Germinal center (tissue), 1 donor: ENCODE measurements around the gene CHST11.

ENCODE experiments used
- DNase-seq: peaks from one replicate; pipeline ENCODE4 v3.0.0; 2012; ENCODE audit warnings: mixed read lengths, low spot score

The CHST11 gene

DNA sequence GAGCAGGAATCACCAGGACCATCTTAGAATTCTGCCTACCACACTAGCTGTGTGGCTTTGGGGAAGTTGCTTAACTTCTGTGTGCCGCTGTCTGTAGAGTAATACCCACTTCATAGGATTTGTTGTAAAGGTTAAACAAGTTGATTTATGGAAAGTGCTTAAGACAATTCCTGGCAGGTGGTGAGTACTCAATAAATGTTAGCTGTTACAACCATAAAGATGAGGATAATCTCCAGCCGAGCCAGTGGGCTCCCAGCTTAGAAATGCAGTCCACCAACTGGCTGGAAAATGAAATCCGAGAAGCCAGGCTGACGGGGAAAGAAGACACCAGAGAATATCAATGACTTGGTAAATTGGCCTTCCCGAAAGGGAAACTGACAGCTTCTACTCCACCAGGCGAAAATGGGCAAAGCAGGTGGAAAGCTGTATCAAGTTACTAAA, 173.5 kb downstream of the CHST11 start:
- DNase-seq, result no peak

DNA sequence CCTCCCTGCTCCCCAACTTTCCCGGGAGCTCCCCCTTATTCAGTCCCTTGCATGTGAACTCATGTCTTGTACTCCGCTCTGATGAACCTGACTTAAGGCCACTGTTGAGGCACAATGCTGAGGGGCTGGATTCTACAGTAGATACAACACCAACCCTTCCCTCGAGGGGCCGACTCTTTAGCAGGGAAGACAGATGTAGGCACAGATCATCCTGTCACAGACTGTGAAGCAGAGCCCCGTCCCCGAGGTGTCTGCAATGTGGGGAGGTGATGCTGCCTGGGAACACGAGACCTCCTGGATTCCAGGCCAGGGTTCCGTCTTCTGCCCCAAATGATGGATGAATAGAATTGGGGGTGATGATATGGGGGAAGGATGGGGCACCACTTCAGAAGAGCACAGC, 175.1 kb downstream of the CHST11 start:
- no peak for DNase-seq

DNA sequence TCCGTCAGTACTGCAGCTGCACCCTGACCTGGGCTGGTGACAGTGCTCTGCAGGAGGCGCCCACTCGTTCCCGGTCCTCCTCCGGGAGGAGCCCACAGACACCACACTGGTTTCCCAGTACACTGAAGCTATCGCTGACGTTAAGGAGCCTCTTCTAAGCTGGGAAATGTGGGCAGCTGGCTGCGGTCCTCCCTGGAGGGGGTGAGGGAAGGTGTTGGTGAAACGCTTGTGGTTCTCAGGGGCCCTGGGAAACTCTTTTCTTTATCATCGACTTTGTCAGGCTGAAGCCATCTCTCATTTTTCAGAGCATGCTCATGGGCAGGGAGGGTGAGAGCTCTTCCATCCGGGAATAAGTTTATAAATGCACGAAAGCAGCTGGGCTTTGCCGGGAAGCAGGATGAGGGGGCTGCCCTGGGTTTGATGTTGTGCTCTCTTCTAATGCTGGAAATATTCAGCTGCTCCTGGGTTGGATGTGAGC, 176.0 kb downstream of the CHST11 start:
- no peak for DNase-seq

DNA sequence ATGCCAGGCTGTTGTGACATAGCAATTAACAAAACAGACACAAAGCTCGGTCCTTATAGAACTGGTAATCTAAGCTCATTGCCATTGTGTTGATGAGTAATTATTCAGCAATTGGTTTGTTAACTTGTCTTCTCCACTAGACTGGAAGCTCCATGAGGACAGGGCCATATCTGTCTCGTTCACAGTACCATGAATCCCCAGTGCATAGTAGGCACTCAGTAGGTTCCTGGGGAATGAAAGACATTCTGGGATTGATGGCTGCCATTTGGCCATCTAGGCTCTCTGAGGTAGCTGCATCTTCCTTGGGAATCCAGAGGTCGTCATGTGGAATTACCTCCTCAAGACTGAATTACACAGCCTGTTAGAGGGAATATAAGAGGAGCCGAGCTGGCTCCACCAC, 177.3 kb downstream of the CHST11 start:
- no peak for DNase-seq

DNA sequence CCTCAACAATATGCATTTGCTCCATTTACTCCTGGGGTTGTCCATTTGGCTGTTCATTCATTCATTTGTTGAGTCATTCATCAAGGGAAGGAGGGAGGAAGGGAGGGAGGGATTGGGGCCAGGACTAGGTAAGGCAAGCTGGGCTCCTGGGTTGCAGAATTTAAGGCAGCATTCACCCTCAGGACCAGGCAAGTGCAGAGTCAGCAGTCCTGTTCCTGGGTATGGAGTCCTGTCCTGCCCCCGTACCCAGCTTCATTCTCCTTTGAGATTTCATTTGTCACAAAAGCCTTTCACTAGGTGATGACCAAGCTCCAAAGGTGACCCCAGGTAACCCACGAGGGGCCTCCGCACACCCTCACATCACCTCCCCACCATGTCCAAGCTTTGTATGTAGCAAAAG, 178.1 kb downstream of the CHST11 start:
- DNase-seq, result no peak

DNA sequence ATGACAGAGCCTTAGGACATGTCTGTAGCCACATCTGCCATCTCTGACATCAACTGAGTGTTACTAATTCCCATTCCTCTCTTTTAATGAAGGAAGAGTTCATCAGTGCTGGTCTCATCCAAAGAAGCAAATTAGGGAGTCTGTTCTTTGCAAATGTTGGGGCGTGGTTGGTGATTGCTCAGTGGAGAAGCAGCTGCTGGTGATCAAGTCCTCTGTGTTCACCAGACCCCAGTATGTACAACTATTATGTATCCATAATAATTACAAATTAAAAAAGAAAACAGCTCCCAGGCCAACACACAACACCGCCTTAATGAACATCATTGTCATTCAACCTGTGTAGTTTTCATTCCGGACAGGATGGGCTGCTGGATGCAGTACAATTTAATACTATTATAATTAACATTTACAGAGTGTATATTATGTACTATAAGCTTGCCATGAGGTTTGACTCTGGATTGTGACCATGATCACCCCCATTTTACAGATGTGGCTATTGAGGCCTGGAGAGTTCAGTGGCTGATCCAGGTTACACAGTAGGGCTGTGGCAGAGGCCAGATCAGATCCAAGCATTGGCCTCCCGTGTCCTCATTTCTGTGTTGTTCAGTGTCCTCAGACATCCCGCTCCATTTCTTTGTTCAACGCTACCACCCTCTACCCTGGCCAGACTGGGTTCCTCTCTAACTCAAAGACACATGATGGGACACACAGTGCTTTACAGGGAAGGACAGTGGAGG, 179.0 kb downstream of the CHST11 start:
- no peak for DNase-seq

DNA sequence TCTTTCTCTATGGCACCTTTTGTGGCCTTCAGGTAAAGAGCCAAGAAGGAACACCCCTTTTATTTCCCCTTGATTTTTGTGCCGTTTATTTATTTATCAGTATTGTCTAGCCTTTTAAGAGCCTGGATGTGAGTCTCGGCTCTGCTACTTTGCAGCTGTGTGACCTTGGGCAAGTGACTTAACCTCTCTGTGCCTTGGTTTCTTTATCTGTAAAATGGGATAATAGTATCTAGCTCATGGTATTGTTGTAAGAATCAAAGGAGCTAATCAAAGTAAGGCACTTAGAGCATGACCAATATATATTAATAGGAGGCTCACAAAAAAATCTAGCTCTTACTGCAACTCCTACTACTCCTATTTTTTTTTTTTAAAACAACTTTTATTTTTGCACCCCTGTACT, 179.7 kb downstream of the CHST11 start:
- DNase-seq, result no peak

DNA sequence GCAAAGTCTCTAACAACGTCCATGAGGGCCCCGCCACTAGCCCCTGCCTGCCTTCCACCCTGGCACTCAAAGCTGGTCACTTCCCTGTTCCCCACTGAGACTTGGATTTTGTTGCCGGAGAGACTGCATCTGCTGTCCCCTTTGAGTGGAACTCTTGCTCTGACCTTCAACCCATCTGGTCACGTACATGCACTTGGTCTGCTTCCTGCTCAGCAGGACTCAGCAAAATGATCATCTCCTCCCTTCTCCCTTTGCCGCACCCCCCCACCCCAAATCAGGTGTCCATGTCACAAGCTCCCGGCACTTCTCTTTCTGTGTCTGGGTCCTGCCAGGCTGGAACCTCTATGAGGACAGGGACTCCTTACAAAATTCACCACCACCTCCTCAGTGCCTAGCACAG, 180.9 kb downstream of the CHST11 start:
- DNase-seq, result no peak

DNA sequence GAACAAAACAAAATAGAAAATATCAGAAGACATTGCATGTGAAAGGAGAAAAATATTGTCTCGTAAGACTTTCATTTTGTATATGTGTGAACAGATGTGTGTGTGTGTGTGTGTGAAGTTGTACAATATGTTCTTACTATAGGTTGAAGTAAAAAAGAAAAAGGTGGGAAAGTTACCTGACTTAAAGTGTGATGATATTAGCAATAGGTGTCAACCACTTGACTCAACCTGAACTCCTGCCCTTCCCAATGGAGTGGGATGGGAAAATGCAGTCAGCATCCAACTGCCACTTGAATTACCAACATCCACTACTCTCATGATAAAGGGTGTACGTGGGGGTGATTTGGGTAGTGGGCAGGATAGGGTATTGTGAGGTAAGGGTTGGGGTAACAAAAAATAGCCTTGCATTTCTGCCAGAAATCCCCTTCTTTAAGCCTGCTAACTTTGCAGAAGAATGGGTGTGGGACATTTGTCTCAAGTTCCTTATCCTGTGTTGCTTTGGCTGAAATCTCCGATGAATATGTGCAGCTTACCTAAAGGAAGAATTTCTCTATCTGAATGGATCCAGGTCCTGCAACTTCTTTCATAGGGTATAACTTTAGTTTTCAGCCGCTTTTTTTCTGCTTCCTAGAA, 181.6 kb downstream of the CHST11 start:
- no peak for DNase-seq

DNA sequence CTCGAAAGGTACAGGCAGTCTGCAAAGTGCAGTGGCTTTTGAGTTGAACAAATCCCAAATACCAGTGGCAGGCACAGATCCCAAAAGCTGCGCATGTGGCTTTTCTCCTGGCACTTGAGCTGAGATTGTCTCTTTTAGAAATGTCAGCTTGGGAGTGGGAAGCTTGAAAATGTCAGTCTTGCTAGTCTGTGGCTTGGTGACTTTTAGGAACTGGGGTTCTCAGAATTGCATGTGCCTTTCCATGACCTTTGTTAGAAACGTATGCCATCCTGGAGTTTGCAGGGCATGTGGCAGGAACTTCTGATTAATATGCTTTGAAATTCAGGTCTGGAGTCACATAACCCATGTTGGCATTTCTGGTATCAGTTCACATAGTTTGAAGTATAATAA, 182.1 kb downstream of the CHST11 start:
- no peak for DNase-seq

DNA sequence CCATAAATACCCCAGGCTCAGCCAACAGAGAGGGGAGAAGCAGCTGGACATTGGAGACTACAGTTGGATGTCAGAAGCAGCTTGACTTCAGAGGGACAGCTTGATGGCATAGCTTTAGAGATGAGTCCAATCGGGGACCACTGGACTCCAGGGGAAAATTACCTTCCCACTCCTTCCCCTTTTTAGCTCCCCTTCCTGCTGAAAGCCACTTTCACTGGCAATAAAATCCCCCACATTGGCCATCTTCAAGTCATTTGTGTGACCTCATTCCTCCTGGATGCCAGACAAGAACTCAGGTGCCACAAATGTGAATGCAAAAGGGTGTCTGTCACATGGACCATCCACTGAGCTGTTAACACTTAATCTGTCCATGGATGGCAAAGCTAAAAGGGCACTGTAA, 184.2 kb downstream of the CHST11 start:
- no peak for DNase-seq

DNA sequence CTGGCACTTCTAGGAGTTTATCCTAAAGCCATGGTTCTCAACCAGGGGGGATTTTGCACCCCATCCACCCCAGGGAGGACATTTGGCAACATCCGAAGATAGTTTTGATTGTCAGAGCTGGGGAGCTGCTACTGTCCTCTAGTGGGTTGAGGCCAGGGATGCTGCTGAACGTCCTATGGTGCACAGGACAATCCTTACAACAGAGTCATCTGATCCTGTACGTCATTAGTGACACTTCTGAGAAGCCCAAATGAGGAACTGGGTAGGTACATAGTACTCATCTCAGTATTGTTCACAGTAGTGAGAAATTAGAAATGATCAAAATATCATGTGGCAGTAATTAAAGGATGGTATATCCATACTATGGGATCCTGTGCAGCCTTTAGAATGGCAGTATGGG, 185.1 kb downstream of the CHST11 start:
- DNase-seq, result peak; percentile 66

DNA sequence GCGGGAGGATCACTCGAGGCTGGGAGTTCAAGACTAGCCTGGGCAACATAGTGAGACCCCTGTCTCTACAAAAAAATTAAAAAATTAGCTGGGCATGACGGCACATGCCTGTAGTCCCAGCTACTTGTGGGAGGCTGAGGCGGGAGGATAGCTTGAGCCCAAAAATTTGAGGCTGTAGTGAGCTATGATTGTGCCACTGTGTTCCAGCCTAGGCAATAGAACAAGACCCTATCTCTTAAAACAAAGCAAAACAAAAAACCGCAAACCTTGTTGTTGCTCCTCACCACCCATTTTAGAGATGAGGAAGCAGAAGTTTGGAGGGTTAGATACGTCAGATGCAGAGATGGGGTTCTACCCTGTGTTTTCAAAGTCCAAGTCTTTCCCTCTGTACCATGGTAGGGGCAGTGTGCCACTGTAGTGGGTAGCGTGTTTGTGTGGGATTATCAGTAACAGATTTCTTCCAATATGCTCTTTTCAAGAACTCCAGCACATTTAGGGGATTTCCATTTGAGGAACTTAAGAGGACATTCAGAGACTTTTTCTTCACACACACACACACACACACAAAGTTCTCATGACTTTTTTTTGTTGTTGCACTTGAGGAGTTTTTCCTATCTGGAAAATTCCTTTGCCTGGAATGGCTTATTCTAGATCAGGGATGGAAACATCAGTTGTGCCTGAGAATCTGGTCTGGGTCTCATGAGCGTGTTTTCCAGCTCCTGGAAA, 186.5 kb downstream of the CHST11 start:
- DNase-seq, result peak; percentile 57

DNA sequence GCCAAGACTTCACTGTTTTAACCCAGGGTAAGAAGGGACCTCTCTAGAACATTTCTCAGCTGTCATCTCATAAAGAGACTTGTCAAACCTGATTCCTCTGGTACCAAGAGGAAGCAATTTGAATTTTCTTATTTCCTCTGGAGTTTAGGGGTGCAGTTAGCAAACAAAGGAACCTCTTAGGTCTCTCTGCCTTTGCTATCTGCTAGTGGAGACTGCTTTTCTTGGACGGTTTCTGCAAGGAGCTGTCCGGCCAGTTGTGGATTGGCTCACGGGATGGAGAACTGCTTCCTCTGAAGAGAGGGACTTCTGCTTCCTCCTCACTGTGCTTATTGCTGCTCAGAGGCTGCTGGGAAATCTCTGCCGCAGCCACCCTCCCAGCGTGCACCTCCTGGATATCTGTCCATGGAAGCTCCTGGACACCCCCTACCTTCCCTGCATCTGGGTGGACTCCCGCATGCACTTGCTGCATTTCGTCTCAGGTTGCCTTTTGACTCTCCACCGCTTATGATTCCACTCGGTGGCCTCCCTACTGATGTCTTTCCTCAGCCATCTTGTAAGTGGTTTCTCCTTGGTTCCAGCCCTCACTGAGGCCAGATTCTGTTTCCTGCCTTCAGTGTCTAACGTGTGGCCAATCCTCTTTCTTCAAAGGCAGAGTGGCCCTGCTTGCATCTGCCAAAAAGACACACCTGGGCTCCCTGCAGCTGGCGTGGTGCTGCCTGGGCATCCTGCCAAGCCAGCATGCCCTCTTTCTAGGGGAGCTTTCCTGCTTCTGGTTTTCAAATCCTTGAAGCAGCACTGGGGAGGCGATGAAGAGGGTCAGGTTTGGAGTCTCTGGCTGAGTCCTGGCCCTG, 187.3 kb downstream of the CHST11 start:
- peak; percentile 33 for DNase-seq

DNA sequence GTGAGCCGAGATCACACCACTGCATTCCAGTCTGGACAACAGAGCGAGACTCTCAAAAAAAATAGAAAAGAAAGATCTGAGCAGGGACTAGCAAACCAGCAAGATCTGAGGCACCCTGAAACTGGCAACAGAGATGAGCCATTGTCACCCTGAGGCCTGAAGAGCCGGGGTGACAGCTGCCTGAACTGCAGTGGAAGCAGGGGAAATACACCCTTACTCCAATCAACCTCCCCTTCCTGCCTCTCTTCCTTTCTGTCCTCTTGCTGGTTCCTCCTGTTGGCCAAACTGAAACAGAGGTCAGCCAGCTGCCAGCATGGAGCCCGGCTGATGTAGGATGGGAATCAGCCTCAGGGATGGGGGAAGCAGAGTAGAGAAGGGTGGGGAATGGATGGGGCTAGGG, 192.0 kb downstream of the CHST11 start:
- DNase-seq, result no peak

DNA sequence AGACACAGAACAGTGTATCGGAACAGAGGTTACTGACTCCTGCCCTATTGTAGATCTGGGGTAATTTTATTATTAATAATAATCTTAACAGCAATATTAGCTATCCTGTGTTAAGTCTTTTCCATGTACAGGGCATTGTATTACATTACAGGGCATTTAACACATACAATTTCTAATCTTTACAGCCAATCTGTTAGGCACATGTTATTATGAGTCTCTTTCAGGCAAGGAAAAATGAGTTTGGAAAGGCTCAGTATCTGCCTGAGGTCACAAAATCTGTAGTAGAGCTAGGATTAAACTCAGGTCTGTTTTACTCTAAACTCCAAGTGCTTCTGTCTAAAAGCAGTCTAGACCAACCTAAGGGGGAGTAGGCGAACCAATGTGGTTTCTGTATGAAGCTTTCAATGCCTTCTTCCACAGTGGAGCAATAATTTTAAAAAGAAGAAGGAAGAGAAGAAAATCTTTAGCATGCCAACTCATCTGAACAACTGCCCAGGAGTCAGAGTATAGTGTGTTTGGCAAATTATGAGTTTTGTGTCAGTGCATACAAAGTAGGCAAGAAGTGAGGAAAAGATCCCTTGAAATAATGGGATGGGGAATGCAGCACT, 192.6 kb downstream of the CHST11 start:
- no peak for DNase-seq

DNA sequence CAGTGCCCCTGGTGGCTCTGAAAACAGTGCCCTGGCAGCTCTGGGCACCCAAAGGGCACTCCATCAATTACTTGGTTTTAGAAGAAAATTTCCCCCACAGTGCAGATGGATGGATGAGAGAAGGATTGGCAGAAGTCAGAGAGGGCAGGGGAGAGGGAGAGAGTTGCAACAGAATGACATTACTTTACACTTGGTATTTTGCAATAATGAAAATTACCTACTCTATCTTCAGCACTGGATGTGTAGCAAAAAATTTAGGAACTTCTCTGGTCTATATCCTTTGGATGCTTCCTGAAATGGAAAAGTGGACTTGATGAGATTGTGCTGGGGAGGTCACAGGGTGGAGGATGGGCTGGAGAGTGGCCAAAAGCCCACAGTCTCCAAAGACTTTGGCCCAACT, 193.2 kb downstream of the CHST11 start:
- DNase-seq, result no peak

DNA sequence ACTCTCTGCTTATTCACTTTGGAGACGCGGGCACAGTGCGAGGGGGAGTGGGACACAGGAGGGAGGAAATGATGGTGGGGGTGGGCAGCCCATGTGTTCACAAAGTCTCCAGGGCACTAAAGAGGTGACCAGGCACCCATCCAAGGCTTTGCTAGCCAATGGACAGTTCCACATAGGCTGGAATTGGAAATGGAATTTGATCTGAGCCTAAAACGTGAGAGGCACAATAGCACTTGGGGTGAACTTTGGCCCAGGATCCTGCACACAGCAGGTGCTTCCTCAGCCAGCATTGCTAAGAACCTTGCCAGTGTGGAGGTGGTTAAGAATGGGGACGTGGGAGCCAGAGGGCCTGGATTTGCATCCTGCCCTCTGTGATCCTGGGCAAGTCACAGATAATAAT, 193.8 kb downstream of the CHST11 start:
- DNase-seq, result no peak

DNA sequence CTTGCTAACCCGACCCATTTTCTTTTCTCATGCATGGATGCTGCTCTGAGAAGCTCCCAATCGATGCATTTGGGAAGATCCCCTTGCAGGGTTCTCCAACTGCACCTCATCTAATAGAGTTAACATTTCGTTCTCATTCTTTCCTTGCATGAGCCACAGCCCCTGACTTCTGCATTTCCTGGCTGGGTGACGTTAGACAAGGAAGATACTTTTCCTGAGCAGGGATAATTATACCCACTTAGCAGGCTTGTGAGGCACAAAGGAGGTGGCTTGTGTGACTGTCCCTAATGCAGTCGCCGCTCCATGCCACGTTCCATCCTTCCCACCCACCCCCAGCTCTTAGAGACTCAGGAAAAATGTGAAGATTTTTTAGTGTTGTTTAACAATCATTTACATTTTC, 195.1 kb downstream of the CHST11 start:
- DNase-seq, result no peak

DNA sequence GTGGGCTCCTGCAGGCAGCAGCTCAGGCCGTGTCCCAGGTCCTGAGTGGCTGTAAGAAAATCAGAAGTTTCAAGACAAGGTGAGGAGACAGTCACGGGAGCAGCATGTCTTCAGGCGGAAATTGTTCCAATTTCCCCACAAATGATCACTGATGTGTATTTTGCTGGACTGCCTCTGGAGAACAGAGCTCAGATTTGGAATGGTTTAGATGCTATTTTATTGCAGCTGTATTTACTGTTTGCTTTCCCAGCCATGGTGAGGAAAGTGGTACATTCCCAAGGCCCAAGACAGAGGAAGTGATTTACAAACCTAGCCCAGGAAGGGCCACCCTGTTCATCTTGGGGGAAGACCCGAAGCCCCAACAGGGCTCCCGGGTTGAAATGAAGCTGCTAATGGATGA, 195.6 kb downstream of the CHST11 start:
- DNase-seq, result no peak

DNA sequence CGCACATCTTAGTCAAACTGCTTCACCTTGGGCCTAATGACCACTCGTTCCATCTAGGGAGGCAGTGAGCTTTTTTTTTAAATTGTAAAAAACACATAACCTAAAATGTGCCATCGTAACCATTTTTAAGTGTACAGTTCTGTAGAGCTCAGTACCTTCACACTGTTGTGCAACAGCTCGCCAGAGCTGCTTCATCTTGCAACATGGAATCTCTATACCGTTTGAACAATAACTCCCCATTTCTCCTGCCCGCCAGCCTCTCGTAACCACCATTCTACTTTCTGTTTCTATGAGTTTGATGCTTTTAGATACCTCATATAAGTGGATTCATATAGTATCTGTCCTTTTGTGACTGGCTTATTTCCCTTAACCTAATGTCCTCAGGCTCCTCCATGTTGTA, 196.2 kb downstream of the CHST11 start:
- no peak for DNase-seq
